Activated CD4-positive, alpha-beta T cell treated with anti-CD3 and anti-CD28 coated beads, Interleukin-2, amount 50 U/mL, for 16 hours (primary cell): ENCODE results near the gene DPT.

Source experiments
- DNase-seq: peaks from one replicate; pipeline ENCODE4 v3.0.0-alpha.2; 2020

Gene DPT

GRCh38 chr1:168697356-168698126 is 31.5 kb downstream of the DPT start:
- no peak for DNase-seq

DNA sequence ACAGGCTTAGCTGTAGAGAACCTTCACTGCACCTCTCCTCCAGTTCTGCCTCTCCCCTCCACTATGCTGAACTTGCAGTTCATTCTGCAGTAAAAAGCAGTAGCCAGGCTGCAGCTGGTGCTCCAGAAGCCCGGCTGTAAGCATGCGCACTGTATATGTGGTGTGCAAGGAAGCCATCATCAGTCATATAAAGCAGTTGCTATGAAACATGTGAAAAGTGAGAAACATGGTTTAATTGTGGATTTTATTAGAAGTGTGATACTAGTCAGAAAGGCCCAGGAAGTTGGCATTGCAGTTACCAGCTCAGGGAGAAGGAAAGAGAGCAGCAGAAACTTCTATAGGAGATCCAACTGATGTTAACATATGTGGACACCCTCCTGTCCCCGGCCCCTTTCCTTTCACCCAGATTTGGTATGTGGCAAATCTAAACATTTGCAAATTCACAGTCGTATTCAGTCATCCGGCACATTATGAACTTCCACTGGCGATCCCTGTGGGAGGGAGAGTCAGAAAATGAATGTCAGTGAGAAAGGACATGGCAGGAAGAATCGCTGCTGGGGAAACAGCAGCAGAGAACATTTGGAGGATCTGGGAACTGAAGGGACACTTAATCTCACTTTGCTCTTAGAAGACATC is 32.8 kb downstream of the DPT start:
- no peak for DNase-seq

GRCh38 chr1:168693872-168694238 is 35.2 kb downstream of the DPT start:
- DNase-seq, result no peak

GRCh38 chr1:168693197-168693871 is 35.7 kb downstream of the DPT start:
- DNase-seq, result no peak

DNA sequence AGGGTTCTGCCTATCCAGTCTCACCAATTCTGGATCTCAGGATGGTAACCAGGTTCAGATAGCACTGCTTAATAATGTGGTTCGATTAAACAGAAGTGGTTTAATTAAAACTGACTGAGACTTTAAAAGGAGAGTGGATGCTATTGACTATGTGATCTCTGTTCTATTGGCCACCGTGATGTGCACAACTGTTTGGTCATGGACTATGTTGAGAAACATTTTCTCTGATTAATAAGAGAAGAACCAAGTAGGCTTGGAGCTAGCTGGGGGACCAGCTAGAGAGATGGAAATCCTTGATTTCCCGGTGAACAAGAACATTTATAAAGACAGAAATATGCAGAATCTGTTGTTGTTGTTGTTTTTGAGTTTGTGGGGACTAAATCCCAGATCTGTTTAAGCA is 36.5 kb downstream of the DPT start:
- no peak for DNase-seq

- no peak for DNase-seq
These were observed 37.5 kb downstream of the DPT start for GRCh38 chr1:168691541-168691940.

DNA sequence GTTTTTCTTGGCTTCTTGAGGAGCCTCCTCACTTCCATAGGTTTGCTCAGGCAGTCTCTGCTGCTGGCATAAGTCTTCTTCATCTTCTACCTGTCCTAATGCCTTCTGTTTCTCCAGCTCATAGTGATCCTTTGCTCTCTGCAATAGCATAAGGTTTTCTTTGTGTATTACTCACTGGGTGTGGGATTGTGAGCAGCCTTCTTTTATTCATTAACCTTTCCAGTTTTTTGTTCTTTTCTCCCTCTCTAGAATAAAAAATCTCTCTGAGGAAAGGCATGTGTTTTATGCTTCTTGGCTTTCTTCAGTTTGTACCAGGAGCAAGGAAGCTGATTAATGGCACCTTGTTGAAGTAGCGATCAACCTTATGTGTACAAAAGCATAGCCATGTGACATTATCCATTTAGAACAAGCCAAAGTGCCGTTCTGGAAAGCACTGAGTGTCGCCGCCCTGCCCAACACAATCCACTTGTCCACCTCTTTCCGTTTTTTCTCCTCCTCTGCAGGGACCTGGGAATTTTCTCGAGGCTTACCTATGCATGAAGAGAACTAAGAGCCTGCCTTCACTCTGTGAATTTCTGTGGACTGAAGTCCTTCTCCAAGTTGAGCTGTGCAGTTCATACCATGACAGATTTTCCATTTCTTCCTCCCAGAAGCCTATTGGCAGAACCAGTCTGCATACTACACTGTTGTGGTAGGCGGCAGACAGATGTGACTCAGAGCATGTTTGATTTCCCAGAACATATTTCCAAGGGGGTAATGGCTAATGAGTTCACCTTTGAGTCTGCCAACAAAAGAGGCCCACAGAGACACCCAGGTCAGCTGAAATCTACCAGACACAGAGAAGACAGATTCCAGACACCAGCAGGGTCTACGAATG is 39.0 kb downstream of the DPT start:
- no peak for DNase-seq

DNA sequence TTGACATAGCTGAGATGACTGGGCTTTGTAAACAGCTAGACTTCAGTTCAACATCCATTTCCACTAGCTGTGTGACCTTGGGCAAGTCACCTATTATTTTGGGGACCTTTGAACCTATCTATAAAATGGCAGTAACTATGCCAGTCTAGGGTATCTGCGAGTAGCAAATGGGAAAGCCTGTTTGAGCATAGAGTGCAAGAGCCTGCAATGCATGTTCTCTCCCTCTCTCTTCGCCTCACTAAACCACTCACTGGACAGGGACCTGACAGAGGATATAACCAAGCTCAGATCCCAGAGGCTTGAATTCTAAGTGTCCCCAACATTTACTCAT is 39.7 kb downstream of the DPT start:
- no peak for DNase-seq

DNA sequence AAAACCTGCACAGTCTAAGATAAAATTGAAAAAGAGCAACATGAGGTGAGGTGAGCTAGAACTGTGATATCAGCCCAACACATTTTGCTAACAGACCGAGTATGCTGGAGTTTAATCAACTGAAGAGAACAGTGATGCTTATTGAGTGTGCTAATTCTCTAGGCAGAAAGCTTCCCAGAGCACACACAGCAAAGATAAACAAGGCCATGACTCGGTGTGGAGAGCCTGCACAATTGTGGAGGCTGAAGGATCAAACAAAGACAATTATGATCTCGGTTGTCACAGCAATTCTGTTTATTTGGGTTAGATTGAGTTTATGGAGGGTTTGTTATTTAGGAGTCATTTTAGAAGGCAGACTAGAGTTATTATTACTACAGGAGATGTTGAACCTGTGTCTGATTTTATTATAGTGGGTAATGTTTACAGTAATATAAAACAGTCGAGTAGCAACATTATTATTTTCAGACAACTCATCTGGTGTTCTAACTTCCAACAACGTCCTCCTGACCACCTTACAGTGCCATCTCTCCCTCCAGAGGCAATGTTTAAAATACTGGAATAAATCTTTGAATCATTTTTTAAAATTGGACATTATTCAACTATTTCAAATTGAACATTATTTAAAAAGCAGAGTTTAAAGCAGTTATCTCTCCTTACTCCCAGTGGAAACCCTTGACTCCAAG is 40.2 kb downstream of the DPT start:
- DNase-seq, result no peak

DNA sequence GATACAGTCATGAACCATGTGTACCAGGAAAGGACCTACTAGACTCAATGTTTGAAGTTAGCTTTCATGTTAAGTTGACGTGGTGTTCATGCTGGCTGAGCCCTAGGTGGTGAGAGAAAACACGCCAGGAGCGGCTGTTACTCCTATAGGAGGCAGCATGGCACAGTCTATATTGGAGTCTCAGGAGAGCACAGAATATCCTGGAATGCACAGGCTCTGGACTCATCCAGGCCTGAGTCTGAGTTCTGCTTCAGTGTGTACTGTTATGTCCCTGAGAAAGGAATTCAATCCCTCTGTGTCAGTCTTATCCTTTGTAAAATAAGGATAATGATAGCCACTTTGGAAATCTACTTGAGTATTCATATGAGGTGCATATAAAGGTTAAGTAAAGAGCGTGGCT is 41.2 kb downstream of the DPT start:
- DNase-seq, result no peak

DNA sequence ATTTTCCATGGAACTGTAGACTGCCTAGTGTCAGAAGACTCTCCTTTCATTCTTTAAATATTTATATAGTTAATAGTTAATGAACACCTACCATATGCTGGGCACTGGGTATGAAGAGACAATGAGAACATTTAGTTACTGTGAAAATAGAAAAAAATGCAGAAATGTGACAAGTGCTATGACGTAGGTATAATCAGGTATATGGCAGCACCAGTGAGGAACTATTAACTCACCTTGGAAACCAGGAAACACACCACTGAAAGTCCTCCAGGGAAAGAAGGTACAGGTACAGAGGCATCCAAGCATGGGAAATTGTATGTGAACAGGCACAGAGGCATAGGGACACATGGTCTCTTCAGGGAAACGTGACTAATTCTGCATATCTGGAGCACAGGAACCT is 42.3 kb downstream of the DPT start:
- DNase-seq, result no peak

DNA sequence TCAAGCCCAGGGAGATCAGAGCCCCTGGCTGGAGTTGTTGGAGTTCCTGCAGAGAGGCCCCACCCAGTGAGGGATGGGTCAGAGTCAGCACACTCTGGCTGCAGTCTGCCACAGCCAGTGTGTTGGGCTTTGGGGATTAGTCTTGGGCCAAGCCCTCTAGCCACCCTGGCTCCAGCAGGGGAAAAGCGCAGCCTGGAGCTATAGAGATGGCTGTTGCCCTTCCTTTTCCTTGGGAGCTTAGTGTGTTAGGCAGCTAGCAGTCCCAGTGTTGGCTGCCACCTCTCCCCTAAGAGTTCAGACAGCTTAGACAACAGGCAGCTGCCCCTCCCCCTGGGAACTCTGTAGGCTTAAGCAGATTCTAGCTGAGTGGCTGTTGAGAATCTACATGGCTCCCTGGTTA is 45.1 kb downstream of the DPT start:
- no peak for DNase-seq

GRCh38 chr1:168676861-168677260 is 52.1 kb downstream of the DPT start:
- DNase-seq, result no peak

DNA sequence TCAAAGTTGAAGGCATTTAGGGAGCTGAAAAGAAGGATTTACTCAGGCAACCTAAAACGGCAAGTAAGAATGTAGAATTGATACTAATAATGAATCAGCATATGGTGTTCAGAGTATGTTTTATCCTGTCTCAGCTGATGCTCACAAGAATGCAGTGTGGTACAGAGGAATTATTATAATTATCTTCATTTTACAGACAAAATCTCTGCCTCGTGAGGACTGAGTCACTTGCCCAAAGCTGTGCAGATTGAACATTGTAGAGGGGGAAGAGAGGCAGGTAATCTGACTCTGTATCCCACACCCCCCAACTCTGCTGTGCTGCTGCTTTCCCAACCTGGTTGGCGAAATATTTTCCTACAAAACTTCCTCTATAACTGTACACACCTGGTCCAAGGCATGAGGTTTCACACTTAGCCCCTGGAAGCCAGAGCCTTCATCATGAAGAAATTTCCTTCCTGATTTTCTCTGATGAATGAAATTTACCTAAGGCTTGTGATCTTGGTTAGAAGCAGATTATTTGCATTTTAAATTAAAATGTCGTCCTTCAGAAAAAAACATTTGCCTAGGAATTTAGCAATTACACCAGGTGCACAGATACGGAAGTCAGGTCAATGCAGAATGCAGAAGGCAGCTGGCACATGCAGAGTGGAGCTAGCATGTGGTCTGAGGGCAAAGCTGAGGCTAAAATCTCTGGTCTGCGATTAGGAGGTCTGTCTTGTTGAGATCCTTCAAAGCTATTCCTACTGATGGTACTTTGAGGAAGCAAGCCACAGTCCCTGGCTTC is 52.8 kb downstream of the DPT start:
- no peak for DNase-seq

DNA sequence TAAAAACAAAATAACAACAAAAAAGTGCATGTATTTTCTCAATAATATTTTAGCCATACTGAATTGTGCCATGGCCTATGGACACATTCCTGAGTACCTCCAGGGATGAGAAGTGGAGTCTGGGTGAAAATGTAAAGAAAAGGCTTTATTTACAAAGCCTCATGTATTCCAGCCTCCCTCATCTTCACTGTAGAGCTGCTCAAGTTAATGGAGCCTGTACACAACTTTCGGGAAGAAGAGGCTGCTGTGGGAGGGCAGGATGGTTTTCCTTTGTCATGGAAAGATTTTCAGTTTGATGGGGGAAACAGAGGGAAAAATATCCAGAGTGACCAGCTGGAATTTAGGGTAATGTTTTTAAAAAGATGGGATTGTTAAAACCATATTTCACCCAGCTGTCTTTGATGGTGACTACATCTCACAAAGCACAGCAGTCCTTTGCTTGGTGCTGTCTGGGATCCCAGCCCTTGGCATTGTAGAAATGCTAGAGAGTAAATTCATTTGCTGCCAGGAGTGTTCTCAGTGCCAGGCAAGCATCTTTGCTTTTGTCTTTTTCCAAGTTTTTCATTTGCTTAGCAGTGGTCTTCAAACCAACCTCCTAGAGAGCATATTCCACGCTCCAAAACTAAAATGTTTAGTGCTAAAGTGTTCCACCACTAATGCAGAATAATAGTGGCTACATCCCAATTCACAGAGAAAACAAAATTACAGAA is 54.9 kb downstream of the DPT start:
- DNase-seq, result no peak

- no peak for DNase-seq
These were observed 56.7 kb downstream of the DPT start for GRCh38 chr1:168672278-168672677.

GRCh38 chr1:168671782-168672181 is 57.2 kb downstream of the DPT start:
- DNase-seq, result peak; percentile 0

DNA sequence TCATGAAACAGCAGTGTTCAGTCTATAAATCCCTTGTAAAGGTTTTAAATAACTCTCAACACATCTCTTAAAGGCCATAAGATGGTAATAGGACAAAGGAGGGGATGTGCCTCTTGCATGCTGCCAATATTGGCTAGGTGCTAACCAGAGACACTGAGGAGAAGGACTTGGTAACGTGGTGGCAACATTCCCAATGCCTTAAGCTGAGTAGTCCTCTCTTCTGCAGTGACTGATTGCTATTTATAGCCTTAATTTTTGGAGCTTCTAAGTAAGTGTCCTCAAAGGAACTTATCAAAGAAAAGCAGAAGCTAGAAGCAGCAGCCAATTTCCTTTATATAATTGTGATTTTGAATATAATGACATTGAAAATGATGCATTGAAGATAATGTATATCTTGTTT is 63.0 kb downstream of the DPT start:
- no peak for DNase-seq

DNA sequence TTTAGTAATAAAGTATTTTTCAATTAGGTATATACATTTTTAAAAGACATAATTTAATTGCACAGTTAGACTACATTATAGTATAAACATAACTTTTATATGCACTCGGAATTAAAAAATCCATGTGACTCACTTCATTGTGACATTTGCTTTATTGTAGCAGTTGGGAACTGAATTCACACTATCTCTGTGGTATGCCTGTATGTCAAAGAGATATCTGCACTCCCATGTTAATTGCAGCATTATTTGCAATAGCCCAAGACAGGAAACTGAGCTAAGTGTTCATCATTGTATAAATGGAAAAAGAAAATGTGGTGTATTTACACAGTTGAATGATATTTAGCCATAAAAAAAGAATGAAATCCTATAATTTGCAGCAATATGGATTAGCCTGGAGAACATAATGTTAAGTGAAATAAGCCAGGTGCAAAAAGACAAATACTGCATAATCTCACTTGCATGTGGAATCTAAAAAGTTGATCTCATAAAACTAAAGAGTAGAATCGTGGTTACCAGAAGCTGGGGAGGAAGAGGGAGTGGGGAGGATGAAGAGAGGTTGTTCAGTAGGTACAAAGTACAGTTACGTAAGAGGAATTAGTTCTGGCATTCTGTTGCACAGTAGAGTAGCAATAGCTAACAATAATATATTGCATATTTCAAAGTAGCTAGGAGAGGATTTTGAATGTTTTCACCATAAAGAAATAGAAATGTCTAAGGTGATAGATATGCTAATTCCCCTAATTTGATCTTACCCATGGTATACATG is 64.8 kb downstream of the DPT start:
- DNase-seq, result no peak

- no peak for DNase-seq
These were observed 72.5 kb downstream of the DPT start for GRCh38 chr1:168656485-168656884.
